Measurements from ENCODE around the gene FAM47E. TPM values are rescaled to one million over a fixed set of nuclear protein-coding genes. Genes with fewer than 3 reads are reported as not detected.

The FAM47E gene
- total RNA-seq, 1 experiment from 2014 or later, result 0.72 TPM

GRCh38 chr4:76212851-76213414, 38.6 kb upstream of the FAM47E start:
- POLR2A ChIA-PET, result no interaction called here
- CTCF ChIA-PET, result no interaction called here
- in situ Hi-C loops (cut with HindIII; ENCODE audit: low pct_unique_long_range_greater_than_20kb, low sequenced_read_pairs) (no loop called here), intact Hi-C loops (cut with micrococcal nuclease; ENCODE audit: unreplicated experiment) (no loop called here)
- ATAC-seq, result peak; percentile 71
- peak overlapping the region; percentile 79 for H3K27ac ChIP-seq (ENCODE audit: low read length)
- no peaks in the 10 kb centered on the region for H3K9me3 ChIP-seq (ENCODE audit: control insufficient read depth, insufficient read depth, low read depth, low read length)
- TF ChIP-seq POLR2AphosphoS5 (IDR thresholded peaks at IDR 0.05; ENCODE audit: low read depth, low read length) (no peak), TCF7L2 (IDR thresholded peaks at IDR 0.05; ENCODE audit: low read depth, low read length) (peak; percentile 48; the same call in 1 of the 2 replicates), SIN3A (IDR thresholded peaks at IDR 0.05; ENCODE audit: borderline replicate concordance, insufficient read depth, low read depth, low read length) (0 out of 2 replicates have a peak, but pooled peaks have one; percentile 4), REST (IDR thresholded peaks at IDR 0.05; ENCODE audit: insufficient read depth in 1 of 2, low read depth in 2 of 2, low read length in 1 of 2) (no peak)
- no peaks in the 10 kb centered on the region for H3K27me3 ChIP-seq (ENCODE audit: control insufficient read depth, insufficient read depth, low read length)
- DNase-seq (ENCODE audit: low read depth, low spot score), result no peak
- no peaks in the 10 kb centered on the region for H3K36me3 ChIP-seq (ENCODE audit: control insufficient read depth, insufficient read depth, low read length)
- H3K4me1 ChIP-seq (ENCODE audit: control insufficient read depth, insufficient read depth, low read length), result peaks cover 32% of the 10 kb centered on the region
- H3K4me3 ChIP-seq (ENCODE audit: low read depth in 2 of 2, low read length in 2 of 2), result peak overlapping the region; percentile 63 to 86
- no TSS peak for BruUV-seq (replicated peaks)

DNA sequence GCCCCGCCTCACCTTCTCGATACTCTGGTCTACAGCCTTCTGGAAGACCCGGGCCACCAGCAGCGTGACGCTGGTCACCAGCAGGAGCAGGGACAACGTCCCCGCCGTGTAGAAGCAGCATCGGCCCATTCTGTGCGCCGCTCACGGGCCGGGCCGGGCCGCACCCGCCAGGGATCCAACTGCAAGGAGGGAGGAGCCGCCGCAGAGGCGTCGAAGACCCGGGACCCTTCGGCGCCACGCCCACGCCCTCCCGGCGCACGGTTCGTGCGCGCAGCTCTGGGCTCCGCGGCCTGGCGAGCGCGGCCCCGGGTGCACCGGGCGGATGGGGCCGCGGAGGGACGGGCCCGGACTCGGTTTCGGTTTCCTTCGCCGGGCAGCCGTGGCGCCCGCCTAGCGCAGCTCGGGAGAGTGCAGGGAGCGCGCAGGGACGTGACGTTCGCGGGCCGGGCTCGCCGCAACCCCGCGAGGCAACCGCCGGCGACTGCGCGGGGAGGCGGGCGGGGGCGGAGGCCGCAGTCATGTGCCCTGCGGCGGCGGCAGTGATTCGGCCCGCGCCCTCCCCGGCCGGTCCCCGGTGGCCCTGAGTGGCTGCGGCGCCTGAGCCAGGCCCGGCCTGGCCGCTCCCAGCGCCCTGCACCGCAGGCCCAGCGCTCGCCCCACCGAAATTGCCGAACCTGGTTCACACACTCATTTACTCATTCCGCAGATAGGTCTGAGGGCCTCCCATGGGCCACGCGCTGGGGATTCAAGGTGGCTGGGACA, 37.9 kb upstream of the FAM47E start, which contains the start of gene SCARB2:
SCARB2 (minus strand) TSS at position 410 of the 762 bp plus-strand sequence; CDS start at position 129, 281 bp downstream.
- no TSS peak for BruUV-seq (replicated peaks)
- Histone ChIP-seq H3K36me3 (ENCODE audit: control insufficient read depth, insufficient read depth, low read length) (no peaks in the 10 kb centered on the region), H3K27me3 (ENCODE audit: control insufficient read depth, insufficient read depth, low read length) (no peaks in the 10 kb centered on the region), H3K4me3 (ENCODE audit: low read depth in 2 of 2, low read length in 2 of 2) (peak within 1 kb of the TSS; percentile 63 to 86), H3K9me3 (ENCODE audit: control insufficient read depth, insufficient read depth, low read depth, low read length) (no peaks in the 10 kb centered on the region), H3K27ac (ENCODE audit: low read length) (peak within 1 kb of the TSS; percentile 90), H3K4me1 (ENCODE audit: control insufficient read depth, insufficient read depth, low read length) (peaks cover 29% of the 10 kb centered on the region)
- in situ Hi-C loops (cut with HindIII; ENCODE audit: low pct_unique_long_range_greater_than_20kb, low sequenced_read_pairs), result no loop called here
- TF ChIP-seq REST (IDR thresholded peaks at IDR 0.05; ENCODE audit: insufficient read depth in 1 of 2, low read depth in 2 of 2, low read length in 1 of 2) (no peak), TCF7L2 (IDR thresholded peaks at IDR 0.05; ENCODE audit: low read depth, low read length) (no peak), POLR2AphosphoS5 (IDR thresholded peaks at IDR 0.05; ENCODE audit: low read depth, low read length) (peak; percentile 65), SIN3A (IDR thresholded peaks at IDR 0.05; ENCODE audit: borderline replicate concordance, insufficient read depth, low read depth, low read length) (no peak; the same call in 1 of the 2 replicates), CTCF (IDR thresholded peaks at IDR 0.05) (no peak)
- DNase-seq (ENCODE audit: low read depth, low spot score), result no peak
- intact Hi-C loops (cut with micrococcal nuclease; ENCODE audit: unreplicated experiment), result no loop called here
- POLR2A ChIA-PET, result no interaction called here
- peak; percentile 97 for ATAC-seq
- CTCF ChIA-PET, result no interaction called here

All from Panc1 (cell line).